Testis (tissue), 2 donors: ENCODE measurements around the gene PRM1.

Experiments used
- POLR2A ChIP-seq: fragments of 450-650 bp; IDR thresholded peaks from one replicate; pipeline ENCODE4 v1.6.1; 2017; ENCODE audit warnings: antibody characterized with exemption, mild to moderate bottlenecking, moderate library complexity
- TF ChIP-seq, protein P1 (sequence below), 3 experiments: fragments of 450-650 bp in 2 of 3; fragments of 200-600 bp in 1 of 3; sonication (generic) in 1 of 3; IDR thresholded peaks; one replicate each; pipeline ENCODE4 v1.5.1; 2016 to 2019; ENCODE audit warnings: antibody characterized with exemption in 3 of 3, mild to moderate bottlenecking in 2 of 3, moderate library complexity in 1 of 3

DNA sequence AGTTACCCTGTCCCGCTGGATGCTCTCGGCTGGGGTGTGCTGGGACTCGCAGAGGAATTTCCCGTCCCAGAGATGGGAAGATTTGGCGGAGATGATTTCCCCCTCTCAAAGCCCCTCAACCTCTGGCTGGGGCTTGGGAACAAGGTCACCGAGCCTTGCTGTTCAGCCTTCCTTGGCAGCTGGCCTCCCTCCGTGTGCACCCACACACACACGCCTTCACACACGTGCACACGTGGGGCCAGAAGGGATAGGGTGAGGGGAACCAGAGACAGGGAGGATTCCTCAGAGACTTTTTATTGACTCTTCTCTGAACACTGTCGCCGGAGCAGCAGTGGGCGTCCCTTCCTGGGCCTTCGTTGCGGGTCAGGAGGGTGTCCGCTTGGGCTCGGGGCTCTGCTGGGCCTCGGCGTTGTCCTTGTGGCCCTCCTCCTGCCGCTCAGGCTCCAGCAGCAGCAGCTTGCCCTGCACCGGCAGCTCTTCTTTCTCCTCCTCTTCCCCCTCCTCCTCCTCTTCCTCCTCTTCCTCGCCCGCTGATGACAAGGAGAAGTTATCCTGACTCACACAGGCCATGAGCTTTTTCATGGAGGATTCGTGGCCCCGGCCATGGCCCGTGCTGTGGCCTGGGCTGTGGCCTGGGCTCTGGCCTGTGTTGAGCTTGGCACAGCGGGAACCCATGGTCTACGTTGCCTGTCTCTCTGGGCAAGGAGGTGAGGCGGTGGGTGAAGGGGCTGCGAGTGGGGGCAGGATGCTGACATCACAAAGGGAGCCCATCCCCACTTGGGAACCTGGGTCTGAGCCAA is 8.0 kb downstream of the PRM1 start, which contains the start of gene PRM3:
- TF ChIP-seq, protein P1, sequence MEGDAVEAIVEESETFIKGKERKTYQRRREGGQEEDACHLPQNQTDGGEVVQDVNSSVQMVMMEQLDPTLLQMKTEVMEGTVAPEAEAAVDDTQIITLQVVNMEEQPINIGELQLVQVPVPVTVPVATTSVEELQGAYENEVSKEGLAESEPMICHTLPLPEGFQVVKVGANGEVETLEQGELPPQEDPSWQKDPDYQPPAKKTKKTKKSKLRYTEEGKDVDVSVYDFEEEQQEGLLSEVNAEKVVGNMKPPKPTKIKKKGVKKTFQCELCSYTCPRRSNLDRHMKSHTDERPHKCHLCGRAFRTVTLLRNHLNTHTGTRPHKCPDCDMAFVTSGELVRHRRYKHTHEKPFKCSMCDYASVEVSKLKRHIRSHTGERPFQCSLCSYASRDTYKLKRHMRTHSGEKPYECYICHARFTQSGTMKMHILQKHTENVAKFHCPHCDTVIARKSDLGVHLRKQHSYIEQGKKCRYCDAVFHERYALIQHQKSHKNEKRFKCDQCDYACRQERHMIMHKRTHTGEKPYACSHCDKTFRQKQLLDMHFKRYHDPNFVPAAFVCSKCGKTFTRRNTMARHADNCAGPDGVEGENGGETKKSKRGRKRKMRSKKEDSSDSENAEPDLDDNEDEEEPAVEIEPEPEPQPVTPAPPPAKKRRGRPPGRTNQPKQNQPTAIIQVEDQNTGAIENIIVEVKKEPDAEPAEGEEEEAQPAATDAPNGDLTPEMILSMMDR (IDR thresholded peaks at IDR 0.05), result no peak
- no peak for TF ChIP-seq POLR2A
